GM21367 (cell line): ENCODE results near the gene NRG3.

Experiments used
- ATAC-seq: cut with Tn5 transposase; IDR thresholded peaks from one replicate; pipeline ENCODE4 v1.9.1; 2021; ENCODE audit not compliant: unreplicated experiment

NRG3 gene

DNA sequence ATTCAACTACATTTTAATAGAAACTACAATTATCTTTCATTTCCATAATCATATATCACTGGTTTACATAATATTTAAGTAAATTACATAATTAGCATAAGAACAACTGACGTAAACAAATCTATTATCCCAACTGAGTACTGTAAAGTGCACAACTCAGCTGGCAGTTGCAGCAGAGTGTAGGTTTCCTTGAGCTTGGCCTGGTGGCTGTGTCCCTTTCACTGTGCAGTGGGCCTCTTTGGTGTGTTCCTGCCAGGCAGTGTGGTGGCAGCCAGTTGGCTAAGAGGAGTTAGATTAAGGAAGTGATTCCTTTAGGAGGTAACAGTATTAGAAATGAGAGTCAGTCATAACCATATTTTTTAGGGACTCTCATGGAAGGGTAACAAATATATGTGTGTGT is 7.0 kb downstream of the NRG3 start:
- ATAC-seq: no peak

DNA sequence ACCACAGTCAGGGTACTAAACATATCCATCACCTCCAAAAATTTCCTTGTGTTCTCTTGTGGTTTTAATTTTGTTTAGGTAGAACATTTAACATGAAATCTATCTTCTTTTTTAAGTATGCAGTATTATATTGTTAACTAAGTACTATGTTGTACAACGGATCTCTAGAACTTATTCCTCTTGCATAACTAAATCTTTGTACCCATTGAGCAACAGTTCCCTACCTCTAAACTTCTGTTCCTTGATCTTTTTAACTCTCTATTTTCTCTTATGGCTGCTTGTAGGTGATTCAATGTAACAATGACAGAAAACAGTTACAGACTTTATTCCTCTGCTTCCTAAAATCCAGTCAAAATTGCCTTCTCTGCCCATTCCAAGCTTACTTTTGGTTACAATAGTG is 9.9 kb downstream of the NRG3 start:
- no peak for ATAC-seq

DNA sequence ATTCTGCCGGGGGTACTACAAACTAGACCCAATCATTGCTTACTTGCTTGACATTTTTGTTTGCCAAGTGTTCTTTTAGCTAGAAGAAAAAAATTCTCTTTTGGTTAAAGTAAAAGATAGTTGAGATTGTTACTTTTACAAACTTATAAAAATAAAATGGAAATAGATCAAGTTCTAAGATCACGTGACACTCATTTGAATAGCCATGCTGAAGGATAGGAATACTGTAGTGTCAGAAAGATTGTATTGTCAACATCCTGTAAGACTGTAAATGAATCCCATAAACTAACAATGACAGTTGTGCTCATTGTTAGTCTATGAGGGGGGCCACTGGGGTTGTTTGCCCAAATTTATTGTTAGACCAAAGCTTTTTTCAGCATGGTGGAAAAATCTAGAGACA is 10.5 kb downstream of the NRG3 start:
- ATAC-seq: no peak

DNA sequence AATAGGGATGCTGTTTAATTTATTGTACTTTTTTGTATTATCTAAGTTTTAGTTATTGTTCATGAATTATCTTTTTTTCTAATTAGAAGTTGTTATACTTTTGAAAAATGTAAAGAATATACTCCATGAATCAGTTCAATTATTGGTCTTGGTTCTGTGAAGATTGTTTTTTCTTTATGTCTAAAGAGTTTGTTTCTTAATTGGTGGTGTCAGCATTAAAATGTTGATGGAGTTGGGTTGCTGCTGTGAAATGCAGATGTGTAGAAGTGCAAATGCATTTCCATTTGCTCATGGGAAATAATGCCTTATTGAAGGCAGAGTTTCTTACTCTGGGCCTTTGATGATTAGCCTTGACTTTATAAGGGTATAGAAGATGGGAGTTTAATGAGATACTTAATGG is 11.9 kb downstream of the NRG3 start:
- no peak for ATAC-seq

DNA sequence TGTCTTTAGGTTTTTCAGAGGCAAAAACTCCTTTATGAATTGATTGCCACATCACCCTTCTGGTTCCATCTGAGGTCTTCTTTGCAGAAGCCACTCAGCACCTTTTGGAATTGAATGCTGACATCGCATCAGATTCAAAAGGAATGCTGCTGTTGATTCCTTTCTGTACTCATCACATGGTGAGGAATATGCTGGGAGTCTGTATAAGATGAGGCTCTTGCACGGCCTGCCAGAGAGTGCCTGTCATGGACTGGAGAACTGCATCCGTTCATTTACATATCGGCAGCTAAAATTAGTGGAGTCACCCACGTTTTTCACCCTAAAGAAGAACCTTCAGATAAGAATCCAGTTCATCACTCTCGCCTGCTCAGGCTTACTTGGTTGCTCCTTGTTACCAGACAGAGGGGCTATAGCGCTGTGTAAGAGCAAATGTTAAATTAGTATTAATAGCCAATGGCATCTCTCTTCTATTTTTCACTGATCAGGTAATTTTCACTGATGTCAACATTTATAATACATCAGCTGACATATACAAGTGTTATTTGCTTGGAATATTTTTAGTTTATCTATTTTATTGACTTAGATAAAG is 14.3 kb downstream of the NRG3 start:
- ATAC-seq: no peak

DNA sequence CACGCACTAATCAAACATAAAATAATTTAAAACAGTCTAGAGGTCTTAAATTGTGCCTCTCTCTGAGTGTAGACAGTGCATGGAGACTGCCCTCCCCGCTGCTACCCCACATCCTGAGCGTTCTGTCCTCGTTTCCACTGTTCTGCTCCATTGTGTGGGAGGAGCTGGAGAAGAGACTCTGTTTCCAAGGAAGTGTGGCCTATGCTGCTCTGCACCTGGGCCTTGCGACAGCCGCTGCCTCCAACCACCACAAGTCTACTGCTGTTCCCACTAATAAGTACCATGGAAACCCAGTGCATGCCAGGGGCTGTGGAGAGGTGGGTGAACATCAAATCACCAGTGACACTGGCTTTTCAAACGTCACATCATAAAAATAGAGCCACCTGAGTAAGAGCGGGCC is 19.6 kb downstream of the NRG3 start:
- ATAC-seq: no peak

DNA sequence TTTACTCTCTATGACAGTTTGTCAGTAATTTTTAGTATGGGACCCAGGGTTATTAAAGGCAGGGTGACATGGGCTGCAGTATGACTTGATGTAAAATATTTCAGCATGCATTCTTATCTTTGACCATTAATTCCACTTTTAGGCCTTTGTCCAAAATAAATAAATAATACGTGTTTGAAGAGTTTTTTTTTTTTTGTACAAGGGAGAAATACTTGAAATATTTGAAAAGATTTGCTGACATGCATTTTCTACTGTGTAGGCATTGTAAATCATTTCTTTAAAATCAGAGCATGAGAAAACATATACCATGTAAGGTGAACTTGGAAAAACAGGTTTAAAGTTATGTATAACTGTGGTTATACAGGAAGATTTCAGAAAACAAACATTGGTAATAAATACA is 23.5 kb downstream of the NRG3 start:
- ATAC-seq: no peak

DNA sequence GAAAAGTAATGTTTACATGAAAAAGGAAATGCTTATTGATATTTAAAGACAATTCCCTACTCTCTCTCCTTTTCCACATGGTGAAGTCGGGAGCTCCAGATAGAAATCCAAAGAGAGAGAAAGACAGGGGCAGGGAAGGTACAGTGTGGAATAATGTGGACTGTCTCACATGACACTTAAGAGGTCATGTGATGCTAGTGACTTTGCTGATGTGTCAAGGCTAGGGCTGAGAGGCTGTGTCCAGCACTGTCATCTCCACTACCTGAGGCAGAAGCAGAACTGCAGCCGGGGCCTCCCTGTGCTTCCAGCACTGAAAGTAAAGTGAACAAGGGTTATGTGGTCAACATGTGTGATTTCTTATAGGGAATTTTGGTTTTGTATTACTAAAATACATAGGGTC is 26.0 kb downstream of the NRG3 start:
- no peak for ATAC-seq

DNA sequence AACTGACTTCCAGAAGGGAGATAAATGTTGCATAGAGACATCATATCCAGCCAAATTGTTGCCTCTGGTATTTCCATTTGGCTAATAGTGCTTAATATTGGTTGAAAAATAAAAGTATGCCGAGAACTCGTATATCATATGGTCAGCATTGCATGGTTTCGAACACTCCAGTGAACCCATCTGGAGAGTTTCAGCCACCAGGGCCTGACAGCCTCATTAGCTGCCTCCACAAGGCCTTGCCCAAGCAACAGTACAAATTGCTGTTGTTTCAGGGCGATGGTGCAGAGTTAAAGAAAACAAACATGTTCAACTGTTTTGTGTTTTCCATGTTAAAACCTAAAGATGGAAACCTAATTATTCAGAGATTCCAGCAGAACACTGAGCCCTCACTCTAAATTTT is 28.5 kb downstream of the NRG3 start:
- no peak for ATAC-seq

DNA sequence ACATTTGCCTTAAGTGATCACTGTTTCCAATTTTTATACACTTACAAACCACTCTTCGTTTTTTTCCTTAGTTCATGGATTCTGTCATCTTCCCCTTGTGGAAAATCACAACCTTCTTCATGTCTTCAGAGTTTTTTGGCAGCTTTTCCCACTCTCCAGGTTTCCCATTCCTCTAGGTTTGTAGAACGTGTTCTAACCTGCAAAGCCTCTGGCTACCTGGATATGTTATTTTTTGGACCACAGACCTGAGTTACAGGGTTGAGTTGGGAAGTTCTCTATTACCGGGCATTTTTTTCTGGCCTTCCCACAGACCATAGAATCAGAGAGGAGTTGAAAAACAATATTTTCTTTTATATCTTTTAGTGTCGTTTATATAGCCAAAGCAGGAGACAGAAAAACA is 30.2 kb downstream of the NRG3 start:
- no peak for ATAC-seq

DNA sequence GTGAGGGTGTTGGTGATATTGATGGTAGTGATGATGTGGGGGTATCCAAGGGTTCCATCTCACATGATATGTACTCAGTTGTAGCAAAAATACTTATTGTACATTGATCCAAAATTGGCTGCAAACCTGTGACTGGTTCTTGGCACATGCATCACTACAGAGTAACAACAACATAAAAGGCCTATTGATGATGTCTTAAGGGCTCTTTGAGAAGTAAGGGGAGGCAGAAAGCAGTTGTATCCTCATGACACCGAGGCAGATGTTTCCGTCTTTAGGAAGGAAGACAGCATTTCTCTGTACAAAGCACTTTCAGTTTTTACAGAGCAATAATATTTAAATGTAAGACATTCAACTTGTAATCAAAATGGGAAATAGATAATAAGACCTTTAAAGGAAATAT is 34.5 kb downstream of the NRG3 start:
- ATAC-seq: no peak

DNA sequence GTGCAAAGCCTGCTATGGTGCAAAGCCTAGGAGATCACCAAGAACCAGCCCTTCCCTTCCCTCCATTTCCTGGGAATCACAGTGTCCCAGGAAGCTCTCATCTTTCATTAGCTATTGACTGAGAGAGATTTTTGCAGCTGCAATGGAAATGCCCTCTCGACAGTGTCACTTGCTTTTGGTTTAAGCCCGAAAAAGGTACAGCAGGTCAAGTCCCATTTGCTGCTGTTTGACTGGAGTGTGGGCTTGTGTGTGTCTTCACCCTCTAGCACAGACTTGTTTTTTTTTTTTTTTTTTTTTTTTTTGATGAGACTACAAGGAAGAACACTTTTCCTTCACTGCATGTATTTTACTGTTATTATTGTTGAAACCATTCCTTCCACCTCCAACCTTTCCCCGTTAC is 36.3 kb downstream of the NRG3 start:
- no peak for ATAC-seq

DNA sequence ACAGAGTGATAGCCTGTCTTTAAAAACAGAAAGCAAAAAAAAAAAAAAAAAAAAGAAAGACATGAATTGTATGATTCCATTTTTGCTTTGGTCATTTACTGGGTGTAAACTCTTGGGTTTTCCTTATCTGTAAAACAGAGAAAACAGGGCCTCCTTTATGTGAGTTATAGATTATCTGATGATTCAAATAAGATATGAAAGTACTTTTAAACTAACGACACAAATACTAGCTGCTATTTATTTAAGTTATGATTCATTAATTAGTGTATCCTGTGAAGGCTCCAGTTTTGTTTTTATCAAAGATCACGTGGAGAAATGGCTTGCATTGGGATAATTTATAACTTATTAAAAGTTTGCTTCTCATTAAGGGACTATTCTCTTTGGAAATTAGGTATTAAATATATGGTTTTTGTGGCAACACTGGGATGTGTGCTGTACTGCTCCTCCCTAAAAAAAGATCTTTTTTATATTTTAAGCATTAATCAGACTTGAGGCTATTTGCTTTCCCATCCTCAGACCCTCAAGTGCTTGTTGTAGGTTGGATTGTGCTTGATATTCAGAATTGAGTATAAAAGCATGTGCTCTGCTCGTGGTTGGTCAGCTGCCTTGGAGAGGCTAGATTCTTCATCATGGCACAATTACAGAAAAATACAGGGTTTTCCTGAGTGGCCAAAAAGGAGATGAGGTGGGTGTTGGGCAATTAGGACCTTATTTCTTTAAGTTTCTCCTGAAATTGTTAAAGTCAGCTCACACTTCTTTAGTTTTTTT is 39.9 kb downstream of the NRG3 start:
- no peak for ATAC-seq

DNA sequence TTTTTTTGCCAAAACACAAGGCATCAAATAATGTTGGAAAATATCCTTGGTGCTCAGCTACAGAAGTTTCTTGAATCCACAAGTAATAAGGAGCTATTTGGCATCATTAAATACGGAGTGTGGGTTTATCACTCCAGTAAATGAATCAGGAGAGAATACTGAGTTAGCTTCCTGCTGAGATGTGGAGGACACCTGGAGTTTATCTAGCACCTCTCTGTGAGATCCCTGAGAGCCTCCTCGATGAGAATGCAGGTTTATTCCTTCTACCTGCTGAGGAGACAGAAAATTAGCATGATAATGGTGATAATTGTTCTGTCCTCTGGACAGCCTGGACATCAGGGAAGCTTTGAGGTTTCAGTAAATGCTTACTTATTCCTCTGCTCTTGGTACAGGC is 40.5 kb downstream of the NRG3 start:
- no peak for ATAC-seq

DNA sequence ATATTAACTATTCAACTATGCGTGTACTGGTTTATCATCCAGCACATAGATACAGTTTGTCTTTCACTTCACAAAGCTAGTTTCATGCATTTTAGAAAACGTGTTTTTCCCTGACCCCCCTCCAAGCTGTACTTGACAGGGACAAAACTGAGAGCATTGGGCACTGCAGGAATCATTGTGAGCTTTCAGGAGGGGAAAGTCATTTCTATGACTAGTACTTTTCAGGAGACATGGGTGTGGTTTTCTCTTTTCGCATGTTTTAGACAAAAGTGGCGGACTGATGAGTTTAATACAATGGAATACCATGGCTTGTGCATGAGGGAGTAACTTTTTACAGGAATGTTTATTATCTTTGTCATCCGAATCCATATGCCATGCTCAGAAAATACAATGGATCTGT is 42.7 kb downstream of the NRG3 start:
- ATAC-seq: no peak

DNA sequence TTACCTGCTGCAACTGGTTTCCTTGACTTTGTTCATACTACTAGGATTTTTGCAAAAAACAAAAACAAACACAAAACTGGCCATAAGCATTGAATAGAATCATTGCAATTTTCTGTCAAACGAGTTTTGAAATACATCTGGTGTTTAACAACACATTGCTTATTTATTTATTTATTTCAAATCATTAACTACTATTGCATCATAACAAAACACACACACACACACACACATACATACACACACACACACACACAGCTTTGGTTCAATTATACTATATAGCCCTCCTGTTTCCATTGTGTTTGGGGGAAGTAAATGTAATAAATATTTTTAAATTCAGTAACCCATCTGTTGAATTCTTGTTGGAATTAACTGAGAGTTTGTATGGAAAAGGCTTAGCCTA is 43.8 kb downstream of the NRG3 start:
- no peak for ATAC-seq

DNA sequence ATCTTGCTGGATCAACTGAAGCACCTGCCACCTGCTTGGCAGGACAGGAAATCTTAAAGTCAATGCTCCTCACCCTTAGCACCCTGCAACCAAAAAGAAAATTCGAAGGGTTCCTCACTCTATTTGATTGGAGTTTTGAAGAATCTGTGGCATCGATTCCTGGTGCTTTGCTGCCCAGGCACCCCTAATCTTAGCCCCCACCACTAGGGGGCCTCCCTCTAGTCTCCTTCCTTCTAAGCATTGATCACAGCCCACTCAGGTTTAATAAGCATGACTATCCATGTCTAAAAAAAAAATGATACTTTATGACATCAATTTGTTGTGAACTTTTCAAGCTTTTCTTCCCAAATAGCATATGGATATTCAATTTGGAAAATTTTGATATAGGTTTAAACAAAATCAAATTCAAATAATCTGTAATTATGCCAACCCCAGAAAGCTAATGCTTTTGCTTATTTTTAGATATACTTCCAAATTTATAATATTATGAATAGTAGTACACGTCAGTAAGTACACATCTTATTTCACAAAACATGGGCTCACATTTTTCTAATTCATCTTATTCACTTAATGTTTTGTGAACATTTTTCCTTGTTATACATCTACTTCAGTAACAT is 45.3 kb downstream of the NRG3 start:
- no peak for ATAC-seq

DNA sequence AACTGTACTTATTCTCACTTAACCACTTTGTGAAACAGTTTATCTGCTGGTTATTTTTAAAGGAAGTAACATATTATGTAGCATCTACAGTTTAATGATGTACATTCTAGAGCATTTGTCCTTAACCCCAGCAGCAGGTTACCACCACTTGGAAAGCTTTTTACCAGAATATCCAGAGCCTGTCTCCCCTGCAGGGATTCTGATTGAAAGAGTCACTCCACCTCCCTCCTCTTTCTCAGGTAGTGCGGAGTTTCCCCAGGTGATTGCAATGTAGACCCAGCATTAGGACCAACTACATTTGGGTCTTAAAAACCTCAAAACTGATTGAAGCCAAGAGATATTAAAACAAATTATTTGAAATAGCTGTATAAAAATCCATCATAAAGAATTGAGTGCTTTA is 53.1 kb downstream of the NRG3 start:
- no peak for ATAC-seq

DNA sequence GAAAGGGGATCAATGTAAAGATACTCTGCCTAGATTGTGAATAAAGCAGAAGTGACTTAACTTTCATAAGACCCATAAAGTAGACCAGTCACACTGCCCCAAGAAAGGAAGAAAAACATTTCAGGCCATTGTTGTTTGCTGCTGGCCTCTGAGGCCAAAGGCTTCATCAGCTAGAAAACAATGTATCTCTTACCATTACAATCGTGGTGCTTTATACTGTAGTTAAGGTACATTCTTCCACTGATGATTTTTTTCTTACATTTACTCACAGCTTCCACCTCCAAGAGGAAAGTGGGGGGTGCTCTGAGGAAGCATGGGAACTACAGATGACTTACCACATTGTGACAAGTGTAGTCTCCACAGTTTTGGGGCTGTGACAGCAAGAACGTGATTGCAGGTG is 68.6 kb downstream of the NRG3 start:
- no peak for ATAC-seq

DNA sequence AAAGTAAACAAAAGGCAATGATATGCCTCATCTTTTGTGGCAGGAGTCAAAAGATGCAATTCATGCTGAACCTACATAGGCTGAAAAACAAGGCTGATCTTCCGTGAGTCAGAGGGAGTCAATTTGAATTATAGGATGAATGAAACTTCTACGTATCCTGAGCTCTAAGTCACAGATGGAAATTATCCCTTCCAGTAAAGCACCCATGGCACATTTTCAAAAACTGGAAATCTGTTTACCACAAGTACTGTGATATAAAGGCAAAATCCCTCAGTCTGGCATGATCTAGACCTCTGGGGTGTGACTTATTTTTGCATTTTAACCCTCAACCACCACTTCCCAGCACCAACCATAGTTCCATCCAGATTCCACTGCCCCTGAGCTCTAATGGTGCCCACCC is 69.6 kb downstream of the NRG3 start:
- no peak for ATAC-seq

DNA sequence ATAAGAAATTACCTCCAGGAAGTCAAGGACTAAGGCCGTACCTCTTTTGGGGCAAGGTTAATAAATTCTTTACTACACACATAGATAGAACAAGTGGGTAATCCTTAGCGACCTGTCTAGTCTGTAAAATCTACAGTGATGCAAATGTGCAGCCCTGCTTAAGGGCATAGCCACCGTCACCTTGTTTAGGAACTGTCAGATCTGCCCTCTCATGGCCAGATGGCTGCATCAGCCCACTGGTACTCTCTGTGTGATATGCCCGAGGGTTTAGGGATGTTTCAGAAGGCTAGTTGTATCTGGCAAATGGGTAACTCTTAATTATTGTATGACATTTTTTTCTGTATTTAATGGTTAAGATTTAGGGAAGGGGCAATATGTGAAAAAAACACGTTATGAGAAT is 74.3 kb downstream of the NRG3 start:
- no peak for ATAC-seq

DNA sequence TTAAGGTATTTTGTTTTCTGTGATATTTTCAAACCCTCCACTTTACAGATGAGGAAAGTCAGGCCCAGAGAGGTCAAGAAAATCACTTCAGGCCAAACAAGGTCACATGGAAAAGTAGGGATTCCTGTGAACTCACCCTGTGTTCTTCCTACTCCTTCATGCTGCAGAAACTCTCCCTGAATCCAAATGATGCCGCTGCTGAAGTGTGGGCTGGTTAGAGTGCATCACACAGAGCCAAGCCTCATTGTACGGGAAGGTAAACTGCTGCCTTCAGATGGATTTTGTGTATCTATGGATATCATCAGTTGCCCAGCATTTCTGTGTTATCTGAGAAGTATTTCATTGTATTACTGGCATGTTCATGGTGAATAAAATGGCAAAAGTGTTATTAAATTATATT is 75.4 kb downstream of the NRG3 start:
- ATAC-seq: no peak

DNA sequence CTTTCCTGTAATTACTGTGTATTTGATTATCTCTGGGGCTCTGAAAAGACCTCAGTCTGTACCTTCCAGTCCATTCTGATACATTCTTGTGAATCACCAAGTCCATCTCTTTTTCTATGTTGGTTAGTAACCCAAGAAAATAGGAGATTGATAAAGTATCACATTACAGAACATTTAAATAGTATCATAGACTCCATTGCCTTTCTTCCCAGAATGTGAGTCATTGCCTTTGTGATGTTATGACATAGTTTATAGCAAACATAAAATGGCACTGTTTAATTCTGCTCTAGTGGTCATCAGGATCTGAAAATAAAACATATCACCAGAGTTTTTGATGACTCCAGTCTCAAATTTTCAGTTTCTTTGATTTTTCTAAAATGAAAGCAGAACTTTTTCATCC is 78.4 kb downstream of the NRG3 start:
- ATAC-seq: no peak
